Left lobe of liver (tissue), 2 donors: ENCODE measurements around the gene ATG7. TPM values are rescaled to one million over a fixed set of nuclear protein-coding genes. Genes with fewer than 3 reads are reported as not detected.

Source experiments
- ATAC-seq: fragments of 200-7000 bp; cut with Tn5 transposase; one replicate; pipeline ENCODE4 v1.9.1; 2020; ENCODE audit warnings: mild to moderate bottlenecking, moderate library complexity
- DNase-seq: peaks from one replicate; pipeline ENCODE4 v3.0.0-alpha.2; 2020; ENCODE audit warnings: low spot score
- total RNA-seq: library from RNA; stranded (reverse); gene quantifications from one replicate; pipeline ENCODE4 v1.2.1, GENCODE V29; 2021
- donor health status: DM: no; HTN: no; CAD: no; lungs with moderate emphysema.
- donor health status: DM: no; HTN: yes; CAD: no.

Gene ATG7
- total RNA-seq, 1 donor from 2014 or later: 12.2 TPM

DNA sequence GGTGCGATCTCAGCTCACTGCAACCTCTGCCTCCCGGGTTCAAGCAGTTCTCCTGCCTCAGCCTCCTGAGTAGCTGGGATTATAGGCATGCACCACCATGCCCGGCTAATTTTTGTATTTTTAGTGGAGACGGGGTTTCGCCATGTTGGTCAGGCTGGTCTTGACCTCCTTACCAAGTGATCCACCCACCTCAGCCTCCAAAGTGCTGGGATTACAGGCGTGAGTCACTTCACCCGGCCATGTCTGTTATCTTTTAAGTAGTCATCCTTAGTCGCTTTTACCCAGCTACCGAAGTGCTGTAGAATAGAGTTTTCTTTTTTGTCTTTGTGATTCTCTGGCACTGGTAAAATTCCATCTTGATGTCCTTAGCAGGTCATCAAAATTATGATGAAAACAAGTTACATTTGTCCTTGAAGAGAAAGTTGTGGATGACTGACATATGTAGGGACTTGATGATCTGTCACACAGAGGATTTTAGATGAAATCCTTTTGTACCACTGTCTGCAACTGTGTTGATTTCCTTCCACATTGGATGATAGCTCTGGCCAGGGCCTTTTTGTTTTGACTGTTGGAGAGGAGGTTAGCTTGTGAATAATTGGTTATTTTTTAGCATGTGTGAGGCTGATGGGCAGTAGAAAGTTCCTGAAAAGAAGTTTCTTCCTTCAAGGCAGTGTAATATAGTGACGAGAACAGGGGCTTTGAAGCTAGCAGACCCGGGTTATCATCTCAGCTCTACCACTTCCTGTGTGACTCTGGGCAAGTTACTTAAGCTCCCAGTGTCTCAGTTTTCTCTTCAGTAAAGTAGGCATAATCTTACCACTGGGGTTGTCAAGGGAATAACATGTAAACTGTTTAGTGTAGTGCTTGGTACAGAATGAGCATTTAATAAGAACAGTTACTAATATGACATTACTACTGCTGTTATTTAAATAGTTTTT is 18.8 kb downstream of the ATG7 start:
- no peak for ATAC-seq
- no peak for DNase-seq

DNA sequence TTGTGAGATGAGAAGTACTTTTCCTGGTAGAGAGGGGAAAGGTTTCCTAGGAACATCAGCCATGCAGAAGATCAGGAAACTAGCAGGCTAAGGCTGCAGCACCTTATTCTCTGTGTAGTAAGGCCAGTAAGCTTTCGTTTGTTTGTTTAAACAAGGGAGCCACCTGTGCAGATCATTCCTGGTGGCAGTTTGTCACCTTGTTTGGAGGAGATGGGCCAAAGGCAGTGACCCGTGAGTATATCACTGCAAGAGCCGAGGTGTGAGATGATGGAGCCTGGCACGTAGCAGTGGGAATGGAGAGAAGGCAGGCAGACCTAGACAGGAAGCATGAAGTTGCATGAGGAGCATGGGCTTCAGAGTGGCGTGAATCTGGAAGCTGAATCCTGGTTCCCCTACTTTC is 19.6 kb downstream of the ATG7 start:
- ATAC-seq (no peak), DNase-seq (no peak)

GRCh38 chr3:11297126-11297525 is 24.9 kb downstream of the ATG7 start:
- ATAC-seq: no peak
- DNase-seq: no peak

GRCh38 chr3:11300970-11301369 is 28.8 kb downstream of the ATG7 start:
- ATAC-seq (no peak), DNase-seq (no peak)

DNA sequence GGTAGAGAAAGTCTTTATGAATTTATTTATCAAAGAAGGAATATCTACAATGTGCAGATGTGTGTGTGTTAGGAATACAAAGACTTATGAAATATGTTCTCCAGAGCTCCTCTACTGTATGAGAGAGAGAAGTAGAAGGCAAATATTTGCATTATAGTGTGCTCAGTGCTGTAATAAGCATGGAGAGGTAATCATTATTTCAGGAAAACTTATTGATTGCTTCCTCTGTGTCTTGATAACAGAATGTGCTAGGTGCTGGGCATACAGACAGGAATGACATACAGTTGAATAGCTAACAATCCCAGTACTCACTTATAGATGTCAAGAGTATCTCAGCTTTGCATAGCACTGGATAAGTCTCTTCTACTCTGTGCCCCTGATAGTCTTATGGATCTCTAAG is 30.2 kb downstream of the ATG7 start:
- ATAC-seq (no peak), DNase-seq (no peak)

- DNase-seq (no peak), ATAC-seq (no peak)
Measured at GRCh38 chr3:11304175-11304574, 32.0 kb downstream of the ATG7 start.

DNA sequence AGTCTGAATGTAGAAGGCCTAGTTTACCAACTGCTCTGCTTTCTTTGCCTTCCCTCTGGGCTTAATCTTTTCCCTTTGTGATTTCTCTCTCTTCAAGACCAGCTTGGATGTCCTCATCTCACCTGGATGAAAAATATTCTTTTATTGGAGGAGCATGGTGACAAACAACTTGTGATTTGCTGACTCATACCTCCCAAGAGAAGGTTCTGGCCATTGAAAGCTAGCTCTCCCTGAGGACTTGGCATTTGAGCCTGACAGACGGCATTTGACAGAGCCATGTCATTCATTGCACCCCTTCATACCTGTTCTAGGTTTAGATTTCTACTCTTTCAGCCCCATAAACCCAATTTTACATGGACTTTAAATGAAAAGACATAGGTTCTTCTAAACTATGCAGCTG is 33.3 kb downstream of the ATG7 start:
- ATAC-seq (no peak), DNase-seq (no peak)

GRCh38 chr3:11306817-11307589 is 34.8 kb downstream of the ATG7 start:
- ATAC-seq: peak; percentile 70
- DNase-seq: no peak

DNA sequence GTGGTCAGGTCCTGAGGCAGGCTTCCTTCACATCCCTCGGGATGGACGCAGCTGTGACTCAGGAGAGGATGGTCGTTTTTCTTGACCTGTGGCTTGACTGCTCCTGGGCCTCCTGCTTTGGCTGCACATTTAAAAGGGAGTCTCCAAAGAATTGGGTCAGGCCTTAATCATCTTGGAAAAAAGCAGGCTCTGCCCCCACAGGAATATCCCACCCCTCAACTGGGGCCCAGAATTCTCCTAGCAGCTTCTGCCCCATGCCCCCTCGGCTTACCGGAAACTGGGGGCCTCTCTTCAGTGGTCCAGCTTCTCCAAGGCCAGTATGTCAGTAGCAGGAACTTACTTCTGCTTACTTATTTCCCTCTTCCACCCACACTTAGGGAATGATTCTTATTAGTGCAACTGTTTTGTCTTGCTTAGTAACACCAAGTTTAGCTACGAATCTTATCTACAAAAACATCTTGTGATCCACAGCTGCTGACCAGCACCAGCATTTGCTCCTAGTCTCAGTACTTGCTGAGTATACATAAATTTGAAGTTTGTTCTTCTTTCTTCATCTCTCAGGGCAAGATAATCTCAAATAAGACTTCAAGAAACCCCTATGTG is 35.7 kb downstream of the ATG7 start:
- DNase-seq: no peak
- peak; percentile 29 for ATAC-seq

DNA sequence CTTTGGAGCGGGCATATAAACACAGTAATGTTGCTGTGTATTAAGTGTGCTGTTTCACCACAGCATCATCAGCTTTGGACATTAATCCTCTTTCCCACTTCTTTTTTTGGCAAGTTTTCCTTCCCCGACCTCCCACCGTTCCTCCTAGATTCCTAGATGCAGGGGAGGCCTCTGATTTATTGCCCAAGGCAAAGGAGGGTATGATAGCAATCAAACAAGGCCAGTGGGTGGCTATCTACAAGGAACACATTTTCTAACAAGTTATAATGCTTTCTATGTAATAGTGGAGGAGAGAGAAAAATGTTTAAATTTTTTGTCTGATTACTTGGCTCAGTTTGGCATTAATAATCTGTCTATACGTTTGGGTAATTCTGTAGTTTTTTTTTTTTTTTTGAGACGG is 38.1 kb downstream of the ATG7 start:
- DNase-seq: no peak
- ATAC-seq: no peak

DNA sequence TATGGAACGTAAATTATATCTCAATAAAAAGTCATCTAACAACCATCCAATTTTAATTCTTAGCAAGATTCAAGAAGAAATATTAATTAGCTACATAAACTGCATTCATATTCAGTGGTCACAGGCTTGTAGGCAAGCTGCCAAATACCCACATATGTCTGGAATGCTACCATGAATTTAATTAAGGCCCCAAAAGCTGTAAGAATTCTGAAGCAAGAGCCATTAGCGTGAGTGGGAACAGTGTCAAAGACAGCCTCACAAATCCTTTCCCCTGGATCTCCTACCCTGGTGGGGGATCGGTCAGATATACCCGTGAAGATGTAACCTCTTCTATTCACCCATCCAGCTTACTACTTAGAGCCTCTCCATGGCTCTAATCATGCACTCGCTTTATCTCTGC is 40.0 kb downstream of the ATG7 start:
- DNase-seq (no peak), ATAC-seq (no peak)

DNA sequence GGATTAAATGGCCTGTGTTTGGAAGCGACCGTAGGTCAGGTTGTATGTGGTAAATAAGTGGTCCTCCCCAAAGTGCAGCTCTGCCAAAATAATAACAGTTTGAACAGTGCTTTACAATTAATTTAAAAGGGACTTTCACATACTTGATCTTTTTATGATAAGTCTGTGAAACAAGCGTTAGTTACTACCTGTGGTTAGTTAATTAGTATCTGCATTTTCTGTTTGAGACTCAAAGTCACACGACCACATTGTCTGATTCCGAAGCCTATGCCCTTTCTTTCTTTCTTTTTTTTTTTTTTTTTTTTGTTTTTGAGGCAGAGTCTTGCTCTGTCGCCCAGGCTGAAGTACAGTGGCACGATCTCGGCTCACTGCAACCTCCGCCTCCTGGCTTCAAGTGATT is 45.1 kb downstream of the ATG7 start:
- no peak for ATAC-seq

GRCh38 chr3:11322931-11323330 is 50.7 kb downstream of the ATG7 start:
- DNase-seq: no peak
- ATAC-seq: peak; percentile 56

More for the DNA sequence above, 45.1 kb downstream of the ATG7 start:
- DNase-seq: no peak

- DNase-seq: no peak
- ATAC-seq: no peak
Measured at GRCh38 chr3:11323813-11324212, 51.6 kb downstream of the ATG7 start.

GRCh38 chr3:11327619-11328018 is 55.4 kb downstream of the ATG7 start:
- DNase-seq (no peak), ATAC-seq (no peak)

GRCh38 chr3:11328196-11328945 is 56.2 kb downstream of the ATG7 start:
- ATAC-seq (no peak), DNase-seq (no peak)

- DNase-seq (no peak), ATAC-seq (no peak)
Measured at GRCh38 chr3:11329777-11330176, 57.6 kb downstream of the ATG7 start.

GRCh38 chr3:11331101-11331500 is 58.9 kb downstream of the ATG7 start:
- ATAC-seq (no peak), DNase-seq (no peak)

DNA sequence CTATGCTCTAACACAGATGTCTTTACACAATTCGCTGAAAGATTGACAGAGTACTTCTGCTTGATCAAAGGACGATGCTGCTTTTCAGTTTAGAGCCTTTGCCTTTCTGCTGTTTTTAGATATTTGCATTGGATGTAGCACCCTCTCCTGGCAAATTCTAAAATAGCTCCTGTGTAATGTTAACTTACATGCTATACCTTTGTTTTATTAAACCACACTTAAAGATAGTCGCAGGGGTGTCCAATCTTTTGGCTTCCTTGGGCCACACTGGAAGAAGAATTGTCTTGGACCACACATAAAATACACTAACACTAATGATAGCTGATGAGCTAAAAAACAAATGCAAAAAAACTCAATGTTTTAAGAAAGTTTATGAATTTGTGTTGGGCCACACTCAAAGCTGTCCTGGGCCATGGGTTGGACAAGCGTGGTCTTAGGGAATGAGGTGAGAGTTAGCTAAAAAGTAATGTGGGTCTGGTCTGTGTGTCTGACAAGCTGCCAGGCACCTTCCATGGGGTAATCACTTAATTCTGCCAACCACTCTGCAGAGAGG is 62.9 kb downstream of the ATG7 start:
- DNase-seq: no peak
- peak; percentile 86 for ATAC-seq

DNA sequence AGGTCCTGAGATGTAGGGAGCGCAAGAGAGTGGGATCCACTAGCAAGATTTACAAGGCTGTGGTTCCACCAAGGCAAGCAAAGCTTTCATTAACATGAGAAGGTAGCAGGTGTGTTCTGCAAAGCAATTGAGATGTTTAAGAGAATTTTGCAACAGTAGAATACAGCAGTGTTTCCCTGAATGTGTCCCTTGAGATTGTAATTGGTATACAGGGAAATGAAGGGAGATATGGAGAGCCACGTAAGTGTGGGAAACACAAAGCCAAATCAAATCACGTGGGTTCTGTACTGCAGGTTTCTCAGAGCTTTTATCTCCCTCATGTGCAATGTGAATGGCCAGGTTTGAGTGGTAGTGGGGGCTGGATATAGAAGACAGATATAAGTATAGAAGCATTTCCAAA is 67.3 kb downstream of the ATG7 start:
- DNase-seq: no peak
- ATAC-seq: no peak

- ATAC-seq: no peak
- no peak for DNase-seq
Measured at GRCh38 chr3:11346416-11346815, 74.2 kb downstream of the ATG7 start.
